GM12874 (cell line): Measurements from ENCODE around the gene CAPN1.

Experiments used
- TF ChIP-seq, protein P1 (sequence below): IDR thresholded peaks from 2 replicates; pipeline ENCODE4 v1.5.1; 2011; ENCODE audit warnings: low read depth, mild to moderate bottlenecking, control low read depth, low read length, moderate library complexity; ENCODE audit not compliant: insufficient read depth

Gene CAPN1

DNA sequence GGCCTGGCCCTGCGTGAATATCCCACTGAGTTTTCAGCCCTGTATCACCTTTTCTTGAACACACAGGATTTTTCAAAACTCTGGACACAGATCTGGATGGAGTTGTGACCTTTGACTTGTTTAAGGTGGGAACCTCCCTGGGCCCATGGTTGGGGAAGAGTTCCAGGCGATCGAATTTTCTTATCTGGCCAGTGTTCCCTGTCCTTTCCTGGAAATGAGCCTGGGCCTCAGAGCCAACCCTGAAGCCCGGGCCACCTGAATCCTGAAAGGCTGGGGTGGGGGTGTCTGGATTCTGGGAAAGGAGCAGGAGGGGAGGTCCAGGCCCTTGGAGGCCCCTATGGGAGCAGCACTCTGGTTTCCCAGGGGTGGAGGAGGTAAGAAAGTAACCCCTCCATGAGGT, 29.0 kb downstream of the CAPN1 start:
- TF ChIP-seq, protein P1, sequence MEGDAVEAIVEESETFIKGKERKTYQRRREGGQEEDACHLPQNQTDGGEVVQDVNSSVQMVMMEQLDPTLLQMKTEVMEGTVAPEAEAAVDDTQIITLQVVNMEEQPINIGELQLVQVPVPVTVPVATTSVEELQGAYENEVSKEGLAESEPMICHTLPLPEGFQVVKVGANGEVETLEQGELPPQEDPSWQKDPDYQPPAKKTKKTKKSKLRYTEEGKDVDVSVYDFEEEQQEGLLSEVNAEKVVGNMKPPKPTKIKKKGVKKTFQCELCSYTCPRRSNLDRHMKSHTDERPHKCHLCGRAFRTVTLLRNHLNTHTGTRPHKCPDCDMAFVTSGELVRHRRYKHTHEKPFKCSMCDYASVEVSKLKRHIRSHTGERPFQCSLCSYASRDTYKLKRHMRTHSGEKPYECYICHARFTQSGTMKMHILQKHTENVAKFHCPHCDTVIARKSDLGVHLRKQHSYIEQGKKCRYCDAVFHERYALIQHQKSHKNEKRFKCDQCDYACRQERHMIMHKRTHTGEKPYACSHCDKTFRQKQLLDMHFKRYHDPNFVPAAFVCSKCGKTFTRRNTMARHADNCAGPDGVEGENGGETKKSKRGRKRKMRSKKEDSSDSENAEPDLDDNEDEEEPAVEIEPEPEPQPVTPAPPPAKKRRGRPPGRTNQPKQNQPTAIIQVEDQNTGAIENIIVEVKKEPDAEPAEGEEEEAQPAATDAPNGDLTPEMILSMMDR: no peak

DNA sequence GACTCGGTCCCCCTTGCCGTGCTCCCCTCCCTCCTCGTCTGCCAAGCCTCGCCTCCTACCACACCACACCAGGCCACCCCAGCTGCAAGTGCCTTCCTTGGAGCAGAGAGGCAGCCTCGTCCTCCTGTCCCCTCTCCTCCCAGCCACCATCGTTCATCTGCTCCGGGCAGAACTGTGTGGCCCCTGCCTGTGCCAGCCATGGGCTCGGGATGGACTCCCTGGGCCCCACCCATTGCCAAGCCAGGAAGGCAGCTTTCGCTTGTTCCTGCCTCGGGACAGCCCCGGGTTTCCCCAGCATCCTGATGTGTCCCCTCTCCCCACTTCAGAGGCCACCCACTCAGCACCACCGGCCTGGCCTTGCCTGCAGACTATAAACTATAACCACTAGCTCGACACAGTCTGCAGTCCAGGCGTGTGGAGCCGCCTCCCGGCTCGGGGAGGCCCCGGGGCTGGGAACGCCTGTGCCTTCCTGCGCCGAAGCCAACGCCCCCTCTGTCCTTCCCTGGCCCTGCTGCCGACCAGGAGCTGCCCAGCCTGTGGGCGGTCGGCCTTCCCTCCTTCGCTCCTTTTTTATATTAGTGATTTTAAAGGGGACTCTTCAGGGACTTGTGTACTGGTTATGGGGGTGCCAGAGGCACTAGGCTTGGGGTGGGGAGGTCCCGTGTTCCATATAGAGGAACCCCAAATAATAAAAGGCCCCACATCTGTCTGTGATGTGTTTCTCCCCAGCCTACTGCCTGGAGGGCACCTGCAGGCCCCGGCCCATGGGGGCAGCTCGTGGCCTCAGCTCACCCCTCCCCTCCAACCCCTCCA, 29.8 kb downstream of the CAPN1 start:
- TF ChIP-seq, protein P1: no peak

DNA sequence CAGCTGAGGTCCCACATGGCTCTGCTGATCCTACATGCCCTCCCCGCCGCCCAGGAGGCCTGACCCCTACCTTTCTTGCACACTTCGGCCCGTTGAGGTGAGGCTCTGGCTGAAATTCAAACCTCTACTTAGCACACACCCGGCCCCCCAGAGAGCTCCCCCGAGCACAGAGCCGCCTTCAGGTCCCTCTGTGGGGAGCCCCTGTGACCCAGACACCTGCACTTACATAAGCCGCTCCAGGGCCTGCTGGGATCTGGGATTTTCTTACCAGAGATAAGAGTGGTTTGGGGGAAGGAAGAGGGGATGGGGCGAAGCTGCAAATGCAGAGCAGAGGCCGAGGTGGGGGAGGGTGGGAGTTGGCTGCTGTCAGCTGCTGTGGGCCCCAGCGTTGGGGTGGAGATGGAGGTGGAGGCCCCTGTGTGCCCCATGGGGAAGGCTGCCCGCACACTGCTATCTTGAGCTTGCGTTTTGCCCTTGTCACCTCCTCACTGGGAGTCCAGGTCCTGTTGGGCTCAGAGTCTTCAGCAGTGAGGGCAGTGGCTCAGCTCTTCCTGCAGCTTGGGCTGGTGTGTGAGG, 30.6 kb downstream of the CAPN1 start:
- TF ChIP-seq, protein P1: no peak

DNA sequence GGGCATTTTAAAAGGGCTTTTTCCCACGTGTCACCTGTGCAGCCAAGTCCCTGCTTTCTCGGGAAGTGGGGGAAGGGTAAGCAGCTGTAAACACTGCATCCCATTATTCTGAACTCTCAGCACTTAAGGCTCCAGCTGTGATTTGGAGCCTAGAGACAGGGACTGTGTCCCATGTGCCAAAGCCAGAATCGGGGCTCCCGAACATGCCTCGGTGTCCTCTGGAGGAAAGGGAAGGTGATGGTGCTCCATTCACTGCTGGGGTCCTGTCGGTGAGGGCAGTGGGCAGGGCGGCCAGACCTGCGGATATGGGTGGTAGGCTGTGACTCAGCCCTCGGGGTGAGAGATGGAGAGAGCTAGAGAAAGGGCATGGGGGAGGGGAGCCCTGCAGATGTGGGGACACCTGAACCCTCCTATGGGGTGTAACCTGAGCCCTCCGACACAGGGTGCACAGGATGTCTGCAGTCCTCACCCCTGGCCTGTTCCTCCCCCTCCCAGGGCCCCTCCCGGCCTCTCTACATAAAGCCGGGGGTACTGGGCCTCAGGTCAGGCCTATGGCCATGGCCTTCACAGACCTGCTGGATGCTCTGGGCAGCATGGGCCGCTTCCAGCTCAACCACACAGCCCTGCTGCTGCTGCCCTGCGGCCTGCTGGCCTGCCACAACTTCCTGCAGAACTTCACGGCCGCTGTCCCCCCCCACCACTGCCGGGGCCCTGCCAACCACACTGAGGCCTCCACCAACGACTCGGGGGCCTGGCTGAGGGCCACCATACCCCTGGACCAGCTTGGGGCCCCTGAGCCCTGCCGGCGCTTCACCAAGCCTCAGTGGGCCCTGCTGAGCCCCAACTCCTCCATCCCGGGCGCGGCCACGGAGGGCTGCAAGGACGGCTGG, 31.8 kb downstream of the CAPN1 start:
- TF ChIP-seq, protein P1: no peak

DNA sequence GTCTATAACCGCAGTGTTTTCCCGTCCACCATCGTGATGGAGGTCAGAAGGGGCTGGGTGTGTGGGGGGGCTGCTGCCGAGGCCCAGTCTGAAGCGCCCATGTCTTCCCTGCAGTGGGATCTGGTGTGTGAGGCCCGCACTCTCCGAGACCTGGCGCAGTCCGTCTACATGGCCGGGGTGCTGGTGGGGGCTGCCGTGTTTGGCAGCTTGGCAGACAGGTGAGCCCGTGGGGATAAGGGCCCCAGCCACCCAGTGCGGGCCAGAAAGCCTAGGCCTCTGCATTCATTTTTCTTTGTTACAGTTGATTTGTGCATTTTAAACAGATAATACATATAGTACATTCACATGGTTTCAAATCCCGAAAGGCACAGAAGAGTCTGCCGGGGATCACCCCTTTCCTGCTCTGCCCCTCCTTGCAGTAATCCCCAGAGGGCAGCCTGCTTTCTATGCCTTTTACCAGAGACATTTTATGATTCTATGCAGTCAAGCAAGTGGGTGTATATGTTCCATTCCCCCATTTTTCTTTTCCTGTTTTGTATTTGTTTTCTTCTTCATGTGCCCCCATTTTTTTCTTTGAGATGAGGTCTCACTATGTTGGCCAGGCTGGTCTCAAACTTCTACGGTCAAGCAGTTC, 32.6 kb downstream of the CAPN1 start:
- TF ChIP-seq, protein P1: no peak

DNA sequence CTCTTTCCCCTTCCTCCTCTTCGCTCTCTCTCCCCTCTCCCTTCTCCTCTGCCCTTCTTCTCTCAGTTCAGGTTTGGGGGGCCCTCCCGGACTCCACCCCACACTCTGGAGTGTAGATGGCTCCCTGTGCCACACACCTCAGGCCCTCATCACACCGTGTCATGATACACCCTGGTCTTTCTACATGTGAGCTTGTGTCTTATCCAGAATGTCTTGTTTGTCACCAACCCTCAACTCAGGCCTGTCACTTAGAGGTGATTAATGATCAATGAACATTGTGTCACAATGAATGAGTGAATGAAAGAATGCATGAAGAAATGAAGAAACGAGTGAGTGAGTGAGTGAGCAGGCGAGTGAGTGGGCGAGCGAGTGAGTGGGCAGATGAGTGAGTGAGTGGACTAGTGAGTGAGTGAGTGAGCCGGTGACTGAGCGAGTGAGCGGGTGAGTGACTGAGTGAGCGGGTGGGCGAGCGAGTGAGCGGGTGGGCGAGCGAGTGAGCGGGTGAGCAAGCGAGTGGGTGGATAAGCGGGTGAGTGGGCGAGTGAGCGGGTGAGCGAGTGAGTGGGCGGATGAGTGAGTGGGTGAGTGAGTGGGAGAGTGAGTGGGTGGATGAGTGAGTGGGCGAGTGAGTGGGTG, 33.8 kb downstream of the CAPN1 start:
- TF ChIP-seq, protein P1: no peak
